Stomach (tissue), 4 donors: ENCODE results near the gene NPB.

ENCODE experiments used
- CTCF ChIP-seq, 7 experiments: fragments of 450-650 bp in 4 of 7; fragments of 200-600 bp in 3 of 7; sonication (generic) in 3 of 7; IDR thresholded peaks; one replicate each; pipeline ENCODE4 v1.5.1; 2016 to 2019; ENCODE audit warnings: antibody characterized with exemption in 7 of 7, control low read depth in 2 of 7, mild to moderate bottlenecking in 1 of 7
- POLR2A ChIP-seq, 4 donors: fragments of 450-650 bp; IDR thresholded peaks; one replicate each; pipeline ENCODE4 v1.6.1; 2016; ENCODE audit warnings: antibody characterized with exemption in 4 of 4, control low read depth in 2 of 4, mild to moderate bottlenecking in 1 of 4, moderate library complexity in 1 of 4
- POLR2AphosphoS5 ChIP-seq, 3 donors: sonication (generic); formaldehyde crosslinking; IDR thresholded peaks; one replicate each; pipeline ENCODE4 v1.6.1; 2016; ENCODE audit warnings: antibody characterized with exemption in 3 of 3

GRCh38 chr17:81934850-81935708 is 33.0 kb downstream of the NPB start:
- no peak for TF ChIP-seq CTCF (IDR thresholded peaks at IDR 0.05)
- TF ChIP-seq POLR2A (IDR thresholded peaks at IDR 0.05) = no peak
- no peak for TF ChIP-seq POLR2AphosphoS5 (IDR thresholded peaks at IDR 0.05)
